HepG2 (cell line): ENCODE measurements around the gene MEIS3. TPM values are rescaled to one million over a fixed set of nuclear protein-coding genes. Genes with fewer than 3 reads are reported as not detected.

Experiments
- ATF1 ChIP-seq: IDR thresholded peaks from 2 replicates; pipeline ENCODE4 v1.6.1; 2016; ENCODE audit warnings: mild to moderate bottlenecking, control low read depth
- BATF2 ChIP-seq: sonication (generic); formaldehyde crosslinking; IDR thresholded peaks from 2 replicates; pipeline ENCODE4 v1.8.0; 2022; ENCODE audit warnings: mild to moderate bottlenecking, missing genetic modification reagents, moderate library complexity
- FOXC1 ChIP-seq: sonication (generic); formaldehyde crosslinking; IDR thresholded peaks from 2 replicates; pipeline ENCODE4 v1.8.0; 2022; ENCODE audit warnings: mild to moderate bottlenecking, missing genetic modification reagents, borderline replicate concordance
- GABPB1 ChIP-seq: IDR thresholded peaks from 2 replicates; pipeline ENCODE4 v1.6.1; 2016; ENCODE audit warnings: mild to moderate bottlenecking, missing genetic modification reagents, moderate library complexity, missing compliant biosample characterization
- GTF2F1 ChIP-seq: fragments of 150-350 bp; IDR thresholded peaks from 2 replicates; pipeline ENCODE4 v1.6.1; 2014; ENCODE audit warnings: low read length
- HDAC1 ChIP-seq: sonication (generic); formaldehyde crosslinking; IDR thresholded peaks from 2 replicates; pipeline ENCODE4 v1.5.1; 2020; ENCODE audit warnings: mild to moderate bottlenecking, missing genetic modification reagents
- HNRNPK ChIP-seq: fragments of 200-400 bp; formaldehyde crosslinking; IDR thresholded peaks from 2 replicates; pipeline ENCODE4 v1.6.1; 2018; ENCODE audit warnings: low read length, low read depth, moderate library complexity, mild to moderate bottlenecking; ENCODE audit not compliant: poor library complexity, severe bottlenecking
- MLX ChIP-seq: IDR thresholded peaks from 2 replicates; pipeline ENCODE4 v1.6.1; 2016
- MTA1 ChIP-seq: sonication (generic); formaldehyde crosslinking; IDR thresholded peaks from 2 replicates; pipeline ENCODE4 v1.4.0; 2020; ENCODE audit warnings: missing genetic modification reagents, mild to moderate bottlenecking, borderline replicate concordance
- NFIC ChIP-seq: IDR thresholded peaks from 2 replicates; pipeline ENCODE4 v1.6.1; 2012; ENCODE audit warnings: mild to moderate bottlenecking, low read length, inconsistent platforms
- NKX3-1 ChIP-seq: sonication (generic); formaldehyde crosslinking; IDR thresholded peaks from 2 replicates; pipeline ENCODE4 v1.5.0; 2020; ENCODE audit warnings: missing genetic modification reagents
- NR3C1 ChIP-seq: sonication (generic); formaldehyde crosslinking; IDR thresholded peaks from 2 replicates; pipeline ENCODE4 v1.4.0; 2020; ENCODE audit warnings: missing genetic modification reagents
- PHF20 ChIP-seq: sonication (generic); formaldehyde crosslinking; IDR thresholded peaks from 2 replicates; pipeline ENCODE4 v1.5.0; 2020; ENCODE audit warnings: mild to moderate bottlenecking, missing genetic modification reagents
- PRPF4 ChIP-seq: fragments of 200-400 bp; formaldehyde crosslinking; IDR thresholded peaks from 2 replicates; pipeline ENCODE4 v1.6.1; 2016; ENCODE audit warnings: low read length, low read depth; ENCODE audit not compliant: poor library complexity, severe bottlenecking
- RFX3 ChIP-seq: IDR thresholded peaks from 2 replicates; pipeline ENCODE4 v1.6.1; 2016; ENCODE audit warnings: missing biosample characterization, missing genetic modification reagents
- SNAPC2 ChIP-seq: sonication (generic); formaldehyde crosslinking; IDR thresholded peaks from 2 replicates; pipeline ENCODE4 v1.8.1; 2022; ENCODE audit warnings: mild to moderate bottlenecking, missing genetic modification reagents
- SP1 ChIP-seq, 2 experiments: fragments of 450-650 bp in 1 of 2; sonication (generic) in 1 of 2; formaldehyde crosslinking in 1 of 2; IDR thresholded peaks; 2 replicates each; pipeline versions ENCODE4 v1.4.0 to v1.6.1; 2016 to 2020; ENCODE audit warnings: missing genetic modification reagents in 1 of 2
- ZBTB34 ChIP-seq: sonication (generic); formaldehyde crosslinking; IDR thresholded peaks from 2 replicates; pipeline ENCODE4 v1.8.0; 2022; ENCODE audit warnings: mild to moderate bottlenecking, missing genetic modification reagents
- ZNF142 ChIP-seq: sonication (generic); formaldehyde crosslinking; IDR thresholded peaks from 2 replicates; pipeline ENCODE4 v1.4.0; 2020; ENCODE audit warnings: missing genetic modification reagents
- ZNF331 ChIP-seq: sonication (generic); formaldehyde crosslinking; IDR thresholded peaks from 2 replicates; pipeline ENCODE4 v1.4.0; 2020; ENCODE audit warnings: missing genetic modification reagents
- ZNF569 ChIP-seq: sonication (generic); formaldehyde crosslinking; IDR thresholded peaks from 2 replicates; pipeline ENCODE4 v1.5.0; 2020; ENCODE audit warnings: mild to moderate bottlenecking, missing genetic modification reagents, moderate library complexity, borderline replicate concordance
- polyA plus RNA-seq, 8 experiments: library from polyadenylated mRNA; depleted of rRNA in 3 of 8; stranded (reverse) in 7 of 8; unstranded in 1 of 8; fragments of >200 nt; fragmentation: Illumina TruSeq in 4 of 8; extraction: Trizol in 4 of 8; gene quantifications; 2 replicates each; pipeline versions ENCODE4 v1.2.1 to v1.2.3, GENCODE V29; 2011 to 2016; ENCODE audit warnings: low read depth in 4 of 8, missing spikeins in 1 of 8, mixed read lengths in 1 of 8; ENCODE audit not compliant: insufficient read depth in 1 of 8
- total RNA-seq, 5 experiments: library from RNA; depleted of rRNA; stranded (reverse); fragments of >200 nt; fragmentation: Illumina TruSeq; extraction: Trizol; gene quantifications; 2 replicates each; pipeline ENCODE4 v1.2.3, GENCODE V29; 2016; ENCODE audit warnings: low read depth in 1 of 5

MEIS3 gene
- total and polyA plus RNA-seq, 2 of the 13 experiments (the other 11 are each of a cell fraction or from before 2014, with no cell fraction given) = 0.09 to 0.70 TPM

GRCh38 chr19:47406711-47407416 is 12.5 kb downstream of the MEIS3 start (continued):
- 0 out of 2 replicates have a peak, but pooled peaks have one; percentile 37 for TF ChIP-seq BATF2
- peak; percentile 43; the same call in 1 of the 2 replicates for TF ChIP-seq GABPB1 (CRISPR knock-in tag)
- no peak for TF ChIP-seq NR3C1 (CRISPR knock-in tag)
- no peak for TF ChIP-seq ATF1
- TF ChIP-seq SP1 (IDR thresholded peaks at IDR 0.05) = no peak
- no peak for TF ChIP-seq SP1 (CRISPR knock-in tag; IDR thresholded peaks at IDR 0.05)
- peak; percentile 31; the same call in 1 of the 2 replicates for TF ChIP-seq HDAC1 (CRISPR knock-in tag)
- TF ChIP-seq RFX3 (CRISPR knock-in tag) = no peak
- TF ChIP-seq NFIC = no peak
- TF ChIP-seq MLX (CRISPR knock-in tag) = no peak
- TF ChIP-seq NKX3-1 (CRISPR knock-in tag) = peak; percentile 77
- no peak for TF ChIP-seq PHF20
- TF ChIP-seq ZNF569 (CRISPR knock-in tag) = no peak
- TF ChIP-seq ZNF142 = peak; percentile 64; the same call in 1 of the 2 replicates
- no peak for TF ChIP-seq PRPF4
- no peak for TF ChIP-seq GTF2F1
- peak; percentile 49 for TF ChIP-seq HNRNPK
- TF ChIP-seq ZNF331 = 0 out of 2 replicates have a peak, but pooled peaks have one; percentile 11
- TF ChIP-seq ZBTB34 = no peak
- no peak for TF ChIP-seq FOXC1 (CRISPR knock-in tag)
- no peak for TF ChIP-seq MTA1
- no peak for TF ChIP-seq SNAPC2 (CRISPR knock-in tag)
